ENCODE measurements around the gene MICALL2.
"Not testable (repeated sequence)": the region's sequence is repeated elsewhere in the genome, so short reads cannot be mapped to it uniquely, and the experiment has no call there.

The MICALL2 gene

DNA sequence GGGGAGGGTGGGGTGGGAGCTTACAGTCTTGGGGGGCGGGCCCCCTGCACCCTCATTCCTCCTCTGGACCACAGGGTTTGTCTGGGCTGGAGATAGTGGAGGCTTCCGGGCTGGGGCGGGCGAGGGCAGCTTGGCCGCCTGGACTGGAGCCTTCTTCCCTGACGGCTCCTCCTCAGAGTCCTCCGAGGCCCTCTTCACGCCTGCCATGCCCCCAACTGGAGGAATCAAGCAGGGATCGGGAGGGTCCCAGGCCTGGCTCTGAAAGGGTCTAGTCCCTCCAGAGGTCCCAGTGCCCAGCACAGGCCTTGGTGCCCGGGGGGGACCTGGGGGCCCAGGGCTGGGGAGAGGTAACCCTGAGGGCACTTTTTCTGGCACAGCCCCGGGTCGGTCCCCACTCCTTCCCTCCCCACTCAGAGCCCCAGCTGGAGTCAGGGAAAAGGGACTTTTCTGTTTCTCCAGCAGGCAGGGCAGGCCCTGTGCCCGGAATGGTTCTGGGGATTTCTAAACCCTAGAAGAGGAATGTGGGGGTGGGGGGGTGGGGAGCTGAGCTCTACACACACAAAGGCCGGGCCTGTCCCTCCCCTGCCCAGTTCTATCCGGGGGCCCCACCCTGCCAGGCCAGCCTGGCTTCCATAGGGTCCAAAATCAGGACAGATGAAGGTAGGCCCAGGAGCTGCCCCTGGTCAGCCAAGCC is 11.6 kb downstream of the MICALL2 start:
- DNase-seq (ENCODE audit: low spot score) = no peak

DNA sequence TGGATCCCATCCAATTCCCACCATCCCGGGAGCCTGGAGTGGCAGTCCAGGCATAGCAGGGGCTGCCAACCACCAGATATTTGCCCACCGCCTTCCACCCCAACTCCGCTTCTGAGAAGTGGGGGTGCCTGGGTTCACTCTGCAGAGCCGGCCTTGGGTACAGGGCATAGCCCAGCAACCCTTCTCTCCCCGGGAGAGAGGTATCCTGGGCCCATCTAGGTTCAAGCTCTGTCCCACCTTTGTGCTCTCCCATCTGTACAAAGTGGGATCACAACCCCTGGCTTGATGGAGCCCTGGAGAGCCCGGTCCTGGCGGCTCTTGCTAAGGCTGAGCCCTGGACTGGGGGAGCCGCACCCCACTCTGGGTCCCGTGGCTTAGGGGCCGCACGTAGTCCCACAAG is 12.2 kb downstream of the MICALL2 start:
- no peak for DNase-seq (ENCODE audit: low spot score)

GRCh38 chr7:1446620-1447032 is 12.6 kb downstream of the MICALL2 start:
- DNase-seq (ENCODE audit: low spot score) = no peak

DNA sequence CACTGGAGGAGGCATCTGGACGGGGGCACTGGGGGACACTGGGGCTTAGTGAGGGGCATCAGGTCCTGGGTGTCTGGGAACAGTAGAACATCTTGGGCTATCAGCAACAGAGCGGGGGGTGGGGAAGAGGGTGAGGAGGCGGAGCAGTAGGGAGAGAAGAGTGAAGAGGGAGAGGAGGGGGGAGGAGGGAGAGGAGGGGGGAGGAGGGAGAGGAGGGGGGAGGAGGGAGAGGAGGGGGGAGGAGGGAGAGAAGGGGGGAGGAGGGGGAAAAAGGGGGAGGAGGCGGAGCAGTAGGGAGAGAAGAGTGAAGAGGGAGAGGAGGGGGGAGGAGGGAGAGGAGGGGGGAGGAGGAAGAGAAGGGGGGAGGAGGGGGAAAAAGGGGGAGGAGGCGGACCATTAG is 13.2 kb downstream of the MICALL2 start:
- DNase-seq (ENCODE audit: low spot score) = not testable (repeated sequence)

DNA sequence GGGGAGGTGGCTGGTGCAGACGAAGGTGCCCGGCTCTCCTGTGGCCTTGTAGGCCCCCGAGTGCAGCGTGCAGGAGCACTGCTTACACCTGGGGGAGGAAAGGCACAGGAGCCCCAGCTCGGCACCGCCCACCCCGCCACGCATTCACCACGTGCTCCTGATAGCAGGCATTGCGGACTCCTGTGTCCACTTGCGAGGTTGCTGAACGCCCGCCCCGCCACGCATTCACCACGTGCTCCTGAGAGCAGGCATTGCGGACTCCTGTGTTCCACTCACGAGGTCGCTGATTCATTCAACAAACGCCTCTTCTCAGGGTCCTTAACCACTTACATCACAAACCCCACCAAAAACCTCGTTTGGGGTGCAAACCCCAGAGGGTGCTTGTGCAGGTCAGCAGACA is 13.9 kb downstream of the MICALL2 start:
- no peak for DNase-seq (ENCODE audit: low spot score)

DNA sequence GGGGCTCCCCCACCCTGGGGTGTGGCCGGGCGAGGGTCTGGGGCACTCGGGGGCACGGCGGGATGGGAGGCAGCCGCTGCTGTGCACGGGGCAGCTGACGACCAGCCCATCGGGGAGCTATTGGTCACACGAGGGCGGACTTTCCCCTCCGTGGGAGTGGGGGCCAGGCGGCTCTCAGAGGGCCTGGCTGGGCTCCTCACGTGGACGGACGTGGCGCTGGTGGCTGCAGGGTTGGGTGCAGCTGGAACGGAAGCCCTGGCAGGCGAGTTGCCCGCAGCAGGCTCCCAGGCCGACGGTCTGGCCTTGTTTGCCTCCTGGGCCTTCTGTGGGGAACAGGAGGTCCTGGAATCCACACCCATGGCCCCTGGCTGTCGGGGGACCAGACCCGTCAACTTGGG is 14.3 kb downstream of the MICALL2 start:
- DNase-seq (ENCODE audit: low spot score) = no peak

DNA sequence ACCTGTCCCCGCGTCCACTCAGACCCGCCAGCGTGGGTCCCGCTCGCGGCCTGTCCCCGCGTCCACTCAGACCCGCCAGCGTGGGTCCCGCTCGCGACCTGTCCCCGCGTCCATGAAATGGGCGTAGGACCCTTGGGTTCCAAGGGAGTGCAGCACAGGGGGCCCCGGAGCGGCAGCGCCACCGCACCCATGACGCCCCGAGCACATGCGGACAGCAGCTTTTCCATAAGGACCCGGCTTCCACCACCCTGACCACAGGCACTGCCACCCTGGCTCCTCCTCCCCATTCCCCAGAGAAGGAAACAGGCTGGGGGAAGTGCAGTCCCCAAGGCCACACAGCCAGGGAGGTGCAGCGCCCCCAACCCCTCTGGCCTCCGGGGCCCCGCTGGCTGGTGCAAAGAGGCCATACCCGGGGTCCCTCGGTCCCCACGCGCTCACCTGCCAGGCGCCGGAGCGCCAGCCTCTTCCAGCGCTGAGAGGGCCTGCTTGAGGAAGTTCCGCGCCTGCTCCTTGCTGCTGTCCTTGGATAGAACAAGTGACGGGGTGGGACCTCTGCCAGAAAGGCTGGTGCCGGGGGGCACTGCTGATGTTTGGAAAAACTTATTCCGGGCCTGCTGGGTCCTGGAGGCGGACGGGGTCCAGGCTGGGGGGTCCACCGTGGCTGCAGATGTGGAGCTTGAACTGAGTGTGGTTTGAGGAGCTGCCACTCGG is 14.9 kb downstream of the MICALL2 start:
- no peak for DNase-seq (ENCODE audit: low spot score)

DNA sequence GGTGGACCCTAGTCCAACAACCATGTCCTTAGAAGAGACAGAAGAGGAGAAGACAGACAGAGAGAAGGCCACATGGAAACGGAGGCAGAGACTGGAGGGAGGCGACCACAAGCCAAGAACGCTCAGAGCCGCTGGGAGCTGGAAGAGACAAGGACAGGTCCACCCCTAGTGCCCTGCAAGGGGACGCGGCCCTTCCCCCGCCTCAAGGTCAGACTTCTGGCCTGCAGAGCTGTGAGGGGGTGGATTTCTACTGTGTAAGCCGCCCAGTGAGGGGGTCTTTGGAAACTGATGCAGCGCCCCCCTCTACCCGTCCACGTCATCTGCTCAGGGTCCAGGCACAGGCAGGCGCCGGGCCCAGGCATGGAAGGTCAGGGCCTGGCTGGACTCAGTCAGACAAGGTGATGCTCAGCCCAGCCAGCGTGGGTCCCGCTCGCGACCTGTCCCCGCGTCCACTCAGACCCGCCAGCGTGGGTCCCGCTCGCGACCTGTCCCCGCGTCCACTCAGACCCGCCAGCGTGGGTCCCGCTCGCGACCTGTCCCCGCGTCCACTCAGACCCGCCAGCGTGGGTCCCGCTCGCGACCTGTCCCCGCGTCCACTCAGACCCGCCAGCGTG is 15.6 kb downstream of the MICALL2 start:
- DNase-seq (ENCODE audit: low spot score) = not testable (repeated sequence)

DNA sequence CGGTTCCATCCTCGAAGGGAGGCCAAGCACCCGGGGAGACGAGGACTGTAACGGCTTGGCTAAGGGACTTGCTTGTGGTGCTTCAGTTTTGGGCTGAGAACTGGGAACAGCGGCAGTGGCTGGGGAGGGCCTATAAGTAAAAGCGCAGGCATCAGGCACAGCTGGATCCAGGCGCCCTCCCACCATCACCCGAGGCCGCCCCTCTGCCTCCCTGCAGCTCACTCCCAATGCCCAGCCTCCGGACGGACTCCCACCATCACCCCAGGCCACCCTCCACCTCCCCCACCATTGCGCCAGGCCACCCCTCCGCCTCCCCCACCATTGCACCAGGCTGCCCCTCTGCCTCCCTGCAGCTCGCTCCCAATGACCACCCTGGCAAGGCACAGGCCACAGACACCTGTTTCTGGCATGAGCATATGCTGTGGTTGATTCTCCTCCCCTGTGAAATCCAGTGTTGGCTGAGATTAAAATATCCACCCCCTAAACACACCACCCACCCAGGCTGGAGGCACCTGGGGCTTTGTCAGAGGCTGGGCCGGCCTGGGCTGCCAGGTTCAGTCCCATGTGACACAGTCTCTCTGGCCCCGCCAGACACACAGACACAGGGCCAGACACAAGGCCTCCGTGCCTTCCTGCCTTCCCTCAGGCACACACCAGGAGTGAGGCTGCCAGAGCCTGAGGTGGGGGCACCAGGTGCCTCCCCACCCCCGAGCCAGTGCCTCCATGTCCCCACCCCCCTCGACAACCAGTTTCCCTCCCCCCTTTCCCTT is 16.7 kb downstream of the MICALL2 start:
- DNase-seq (ENCODE audit: low spot score) = no peak

- DNase-seq (ENCODE audit: low spot score) = no peak
Measured at GRCh38 chr7:1441615-1442354, 17.5 kb downstream of the MICALL2 start.

DNA sequence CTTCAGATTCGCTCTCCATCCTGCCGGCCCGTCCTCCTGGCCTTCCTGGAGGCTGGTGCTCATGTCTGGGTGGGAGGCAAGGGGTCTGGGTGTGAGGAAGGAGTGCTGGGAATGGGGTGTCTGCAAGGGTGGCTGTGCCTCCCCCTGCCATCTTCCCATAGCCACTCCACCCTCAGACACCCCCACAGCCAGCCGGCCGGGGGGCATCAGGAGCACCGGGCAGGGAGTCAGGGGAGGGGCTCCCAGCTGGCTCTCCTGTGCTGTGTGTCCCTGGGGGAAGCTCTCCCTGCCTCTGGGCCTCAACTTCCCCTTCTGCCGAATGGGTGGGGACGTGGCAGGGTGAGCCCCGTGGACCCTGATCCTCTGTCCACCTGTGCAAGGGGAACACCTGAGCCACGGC is 18.6 kb downstream of the MICALL2 start:
- no peak for DNase-seq (ENCODE audit: low spot score)

DNA sequence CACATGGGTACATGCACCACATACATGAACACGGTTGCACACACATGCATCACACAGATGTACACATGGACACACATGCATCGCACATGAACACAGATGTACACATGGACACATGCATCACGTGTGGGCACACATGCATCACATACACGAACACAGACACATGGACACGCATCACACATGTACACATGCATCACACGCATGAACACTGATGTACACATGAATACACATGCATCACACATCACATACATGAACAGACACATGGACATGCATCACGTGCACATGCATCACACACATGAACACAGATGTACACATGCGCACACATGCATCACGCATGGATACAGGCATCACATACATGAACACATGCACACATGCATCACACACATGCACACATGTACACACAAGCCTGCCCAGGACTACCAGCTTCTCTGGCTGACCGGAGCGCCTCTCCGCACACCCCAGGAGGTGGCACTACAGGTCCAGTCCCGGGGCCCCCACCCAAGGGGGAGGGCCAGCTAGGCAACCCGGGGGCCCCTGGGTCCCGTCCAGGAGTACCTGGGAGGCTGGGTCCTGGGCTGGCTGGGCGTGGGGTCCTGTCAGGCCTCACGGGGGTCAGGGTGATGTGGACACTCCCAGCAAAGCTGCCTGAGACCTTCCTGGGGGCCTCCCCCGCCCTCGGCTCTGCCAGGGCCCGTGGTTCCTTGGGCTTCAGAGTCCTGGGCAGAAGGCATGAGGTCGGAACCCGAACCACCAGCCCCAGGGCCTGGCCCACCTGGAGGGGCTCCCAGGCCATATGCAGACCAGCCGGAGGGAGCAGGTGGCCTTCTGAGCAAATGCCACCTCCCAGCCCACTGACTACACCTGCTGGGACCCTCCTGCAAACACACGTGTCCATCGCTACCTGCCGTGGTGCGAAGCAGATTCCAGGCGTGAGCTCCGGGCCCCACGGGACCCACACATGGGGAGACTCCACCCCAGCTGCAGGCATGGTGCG is 19.6 kb downstream of the MICALL2 start:
- DNase-seq (ENCODE audit: low spot score) = no peak

GRCh38 chr7:1438821-1439220 is 20.4 kb downstream of the MICALL2 start:
- no peak for DNase-seq (ENCODE audit: low spot score)

DNA sequence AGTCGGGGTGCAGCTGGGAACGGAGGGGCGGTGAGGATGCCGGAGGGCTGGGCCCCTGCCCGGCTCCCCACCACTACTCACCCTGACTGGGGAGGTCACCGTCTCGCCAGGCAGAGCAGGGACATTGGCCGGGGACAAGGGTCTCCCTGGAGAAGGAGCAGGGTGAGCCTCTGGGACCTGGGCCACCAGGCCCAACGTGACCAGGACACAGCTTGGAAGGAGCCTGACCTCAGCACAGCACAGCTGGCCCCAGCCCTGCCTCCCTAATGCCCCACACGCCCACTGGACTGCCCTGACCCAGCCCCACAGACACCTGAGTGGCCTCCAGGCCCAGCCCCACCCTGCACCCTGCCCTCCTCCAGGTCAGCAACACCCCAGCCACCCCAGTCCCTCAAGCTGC is 21.1 kb downstream of the MICALL2 start:
- DNase-seq (ENCODE audit: low spot score) = no peak

DNA sequence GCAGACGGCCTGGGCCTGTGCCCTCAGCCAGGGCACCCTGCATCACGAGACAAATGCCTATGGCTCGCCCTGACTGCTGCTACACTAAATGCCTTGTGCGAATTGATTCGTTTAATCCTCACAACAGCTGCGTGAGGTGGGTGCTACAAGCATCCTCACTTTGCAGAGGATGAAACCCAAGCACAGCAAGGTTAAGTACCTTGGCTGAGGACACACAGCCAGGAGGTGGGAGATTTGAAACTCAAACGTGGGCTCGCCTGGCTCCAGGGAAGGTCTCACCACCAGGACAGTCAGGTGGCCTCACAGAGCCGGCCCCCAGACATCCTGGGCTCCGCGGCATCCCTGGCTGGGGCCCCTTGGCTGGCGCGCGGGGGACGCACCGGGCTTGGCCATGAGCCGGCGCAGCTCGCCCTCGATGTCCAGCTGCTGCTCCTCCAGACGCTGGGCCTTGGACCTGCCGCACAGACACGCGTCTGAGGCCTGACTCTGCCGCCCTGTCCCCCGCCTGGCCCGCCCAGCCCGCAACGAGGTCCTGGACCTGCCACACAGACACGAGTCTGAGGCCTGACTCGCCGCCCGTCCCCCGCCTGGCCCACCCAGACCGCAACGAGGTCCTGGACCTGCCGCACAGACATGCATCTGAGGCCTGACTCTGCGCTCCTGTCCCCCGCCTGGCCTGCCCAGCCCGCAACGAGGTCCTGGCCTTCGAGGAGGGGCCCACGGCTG is 22.0 kb downstream of the MICALL2 start:
- no peak for DNase-seq (ENCODE audit: low spot score)

DNA sequence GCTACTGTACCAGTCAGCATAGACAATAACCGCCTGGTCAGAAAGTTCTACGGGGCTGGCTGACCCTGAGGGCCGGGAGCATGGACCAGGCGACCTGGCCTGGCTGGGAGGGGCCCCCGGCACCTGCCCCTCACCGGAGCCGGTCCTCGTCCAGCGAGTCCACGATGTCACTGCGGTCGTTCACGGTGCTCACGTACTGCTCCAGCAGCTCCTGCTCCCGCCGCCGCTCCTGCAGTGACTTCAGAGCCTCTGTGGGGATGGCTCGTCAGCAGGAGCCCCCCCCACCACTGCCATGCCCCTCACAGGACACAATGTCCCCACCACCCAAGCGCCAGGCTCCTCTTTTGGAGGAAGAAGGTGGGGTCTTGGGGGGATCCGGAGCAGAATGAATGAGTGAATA is 22.7 kb downstream of the MICALL2 start:
- DNase-seq (ENCODE audit: low spot score) = no peak

- no peak for DNase-seq (ENCODE audit: low spot score)
Measured at GRCh38 chr7:1434891-1435670, 24.2 kb downstream of the MICALL2 start.

DNA sequence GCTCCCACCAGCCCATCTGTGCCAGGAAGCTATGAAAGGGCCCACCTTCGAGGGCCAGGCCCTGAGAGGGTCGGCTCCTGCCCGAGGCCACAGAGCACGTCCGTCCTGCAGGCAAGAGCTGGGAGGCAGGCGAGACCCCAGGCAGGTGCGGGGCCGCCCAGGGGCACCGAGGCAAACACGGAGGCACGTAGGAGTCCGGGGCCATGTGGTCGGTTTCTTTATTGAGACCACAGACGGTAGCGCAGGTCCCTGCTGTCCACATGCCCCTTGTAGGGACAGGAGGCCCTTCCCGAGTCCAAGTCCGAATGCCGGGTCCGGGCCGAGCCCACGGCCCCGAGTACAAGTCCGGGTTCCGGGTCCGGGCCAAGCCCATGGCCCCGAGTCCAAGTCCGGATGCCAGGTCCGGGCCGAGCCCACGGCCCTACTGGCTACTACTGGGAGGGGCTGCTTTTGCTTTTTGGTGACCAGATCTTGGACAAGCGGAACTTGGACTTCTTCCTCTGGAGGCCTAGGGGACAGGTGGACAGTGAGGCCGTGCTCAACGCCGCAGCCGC is 25.0 kb downstream of the MICALL2 start:
- DNase-seq (ENCODE audit: low spot score) = no peak

All from COLO829 (cell line).